OCI-LY7 (cell line): ENCODE results near the gene ADSS1. TPM values are rescaled to one million over a fixed set of nuclear protein-coding genes. Genes with fewer than 3 reads are reported as not detected.

ENCODE experiments used
- BruUV-seq: library from RNA; stranded (reverse); fragments of 400-500 nt; replicated peaks from 2 replicates; lab custom pipeline; 2021; lab: Mats Ljungman, UMichigan
- CTCF ChIA-PET: fragments of 300-600 bp; sonication (Branson Sonifier 250); formaldehyde crosslinking; loops from one replicate; lab custom pipeline; 2022; ENCODE audit warnings: antibody characterized with exemption; ENCODE audit not compliant: unreplicated experiment; lab: Charles Lee
- POLR2A ChIA-PET: fragments of 300-600 bp; sonication (Branson Sonifier 250); formaldehyde crosslinking; loops from one replicate; lab custom pipeline; 2022; ENCODE audit warnings: antibody characterized with exemption; lab: Charles Lee
- DNase-seq: peaks from one replicate; pipeline ENCODE4 v3.0.0-alpha.2; 2015; ENCODE audit warnings: low spot score
- H2AFZ ChIP-seq: fragments of 200-600 bp; sonication (generic), shearing (Covaris generic); 2 replicates; pipeline ENCODE4 v1.6.1; 2014; ENCODE audit warnings: mild to moderate bottlenecking, antibody characterized with exemption, low read length, moderate library complexity
- H3K27ac ChIP-seq: fragments of 200-600 bp; sonication (generic); 2 replicates; pipeline ENCODE4 v1.5.1; 2014; ENCODE audit warnings: mixed run types, low read depth, mild to moderate bottlenecking, moderate library complexity, low read length, inconsistent platforms; ENCODE audit not compliant: poor library complexity, severe bottlenecking
- H3K36me3 ChIP-seq: fragments of 200-600 bp; sonication (generic); 2 replicates; pipeline ENCODE4 v1.6.1; 2014; ENCODE audit warnings: mild to moderate bottlenecking, antibody characterized with exemption, low read length, moderate library complexity, mixed read lengths; ENCODE audit not compliant: insufficient read depth
- H3K4me1 ChIP-seq: fragments of 200-600 bp; sonication (generic); 2 replicates; pipeline ENCODE4 v1.5.1; 2014; ENCODE audit warnings: mild to moderate bottlenecking, low read length; ENCODE audit not compliant: insufficient read depth, poor library complexity, severe bottlenecking
- H3K4me2 ChIP-seq: fragments of 200-600 bp; sonication (generic); 2 replicates; pipeline ENCODE4 v1.6.1; 2014; ENCODE audit warnings: mild to moderate bottlenecking, low read length
- H3K4me3 ChIP-seq: fragments of 200-600 bp; sonication (generic); 2 replicates; pipeline ENCODE4 v1.5.1; 2014; ENCODE audit warnings: mild to moderate bottlenecking, low read depth, low read length; ENCODE audit not compliant: poor library complexity, severe bottlenecking
- H3K79me2 ChIP-seq: fragments of 200-600 bp; sonication (generic); 2 replicates; pipeline ENCODE4 v1.6.1; 2016; ENCODE audit warnings: low read depth, mild to moderate bottlenecking, low read length, moderate library complexity, mixed read lengths; ENCODE audit not compliant: insufficient read depth
- H3K9me2 ChIP-seq: fragments of 200-600 bp; sonication (generic); 2 replicates; pipeline ENCODE4 v1.6.1; 2016; ENCODE audit warnings: mild to moderate bottlenecking, low read length, mixed read lengths; ENCODE audit not compliant: insufficient read depth
- H3K9me3 ChIP-seq: fragments of 200-600 bp; sonication (generic); 2 replicates; pipeline ENCODE4 v1.6.1; 2014; ENCODE audit warnings: mild to moderate bottlenecking, mixed run types, low read length, mixed read lengths
- H4K20me1 ChIP-seq: fragments of 200-600 bp; sonication (generic); 2 replicates; pipeline ENCODE4 v1.6.1; 2014; ENCODE audit warnings: mild to moderate bottlenecking, antibody characterized with exemption, low read length, moderate library complexity, mixed read lengths; ENCODE audit not compliant: insufficient read depth
- CTCF ChIP-seq: fragments of 200-600 bp; sonication (generic); conservative IDR thresholded peaks from 2 replicates; pipeline ENCODE4 v1.5.1; 2014; ENCODE audit warnings: mild to moderate bottlenecking, antibody characterized with exemption, low read length, moderate library complexity, mixed read lengths
- EZH2phosphoT487 ChIP-seq: fragments of 200-600 bp; sonication (generic); IDR thresholded peaks from 2 replicates; pipeline ENCODE4 v1.6.1; 2018; ENCODE audit warnings: low read depth, borderline replicate concordance, mild to moderate bottlenecking, mixed run types, antibody characterized with exemption, low read length, moderate library complexity, mixed read lengths
- intact Hi-C: fragments of 100-400 bp; cut with micrococcal nuclease; formaldehyde crosslinking; loops from one replicate; pipeline ENCODE4 v1.10.0; 2022; ENCODE audit not compliant: unreplicated experiment
- total RNA-seq, 2 experiments: library from RNA; depleted of rRNA in 1 of 2; stranded (reverse); fragments of >200 nt in 1 of 2; shearing (Covaris generic) in 1 of 2; gene quantifications; 2 replicates each; pipeline ENCODE4 v1.2.3, GENCODE V29; 2014 to 2022

ADSS1 gene
- total RNA-seq, 2 experiments from 2014 or later = 2.8 TPM; not detected in 1

GRCh38 chr14:104766863-104767633 lies 43.0 kb downstream of the ADSS1 start:
- no peaks in the 10 kb centered on the region for H3K79me2 ChIP-seq
- H4K20me1 ChIP-seq = no peaks in the 10 kb centered on the region
- CTCF ChIA-PET = no interaction called here
- H3K9me2 ChIP-seq = no peaks in the 10 kb centered on the region
- H3K4me1 ChIP-seq = peaks cover 4% of the 10 kb centered on the region
- intact Hi-C loops = no loop called here
- no peak for TF ChIP-seq EZH2phosphoT487
- TF ChIP-seq CTCF = no peak
- DNase-seq = no peak
- no peak overlapping the region for H3K4me2 ChIP-seq
- H3K36me3 ChIP-seq = peaks cover 50% of the 10 kb centered on the region
- no peak overlapping the region for H3K27ac ChIP-seq
- BruUV-seq = no TSS peak
- no peak overlapping the region for H2AFZ ChIP-seq
- no peaks in the 10 kb centered on the region for H3K9me3 ChIP-seq
- POLR2A ChIA-PET = interaction anchor here (0.8 kb wide), 1 partner anchor 14 kb away, joined by 4 read pairs; the partner anchor contains the start of gene SIVA1
- no peak overlapping the region for H3K4me3 ChIP-seq

- no peak for DNase-seq
- peaks cover 4% of the 10 kb centered on the region for H3K4me1 ChIP-seq
- no peaks in the 10 kb centered on the region for H3K9me3 ChIP-seq
- H4K20me1 ChIP-seq = no peaks in the 10 kb centered on the region
- no peaks in the 10 kb centered on the region for H3K9me2 ChIP-seq
- POLR2A ChIA-PET = interaction anchor here (0.8 kb wide), 1 partner anchor 15 kb away, joined by 4 read pairs; the partner anchor contains the start of gene SIVA1
- H2AFZ ChIP-seq = no peak overlapping the region
- no TSS peak for BruUV-seq
- no peaks in the 10 kb centered on the region for H3K79me2 ChIP-seq
- no peak overlapping the region for H3K4me3 ChIP-seq
- TF ChIP-seq CTCF = no peak
- no peak for TF ChIP-seq EZH2phosphoT487
- intact Hi-C loops = no loop called here
- CTCF ChIA-PET = no interaction called here
- H3K36me3 ChIP-seq = peaks cover 50% of the 10 kb centered on the region
- no peak overlapping the region for H3K4me2 ChIP-seq
- H3K27ac ChIP-seq = no peak overlapping the region
Observed at GRCh38 chr14:104767634-104767918, 43.5 kb downstream of the ADSS1 start.
